Bronchial smooth muscle cell (primary cell): ENCODE data around the gene MAGEB17. TPM values are rescaled to one million over a fixed set of nuclear protein-coding genes. Genes with fewer than 3 reads are reported as not detected.

Experiments used
- total RNA-seq: library from RNA; depleted of rRNA; stranded (reverse); fragments of >200 nt; gene quantifications from 2 replicates; pipeline ENCODE4 v1.2.1, GENCODE V29; 2014

The MAGEB17 gene, protein sequence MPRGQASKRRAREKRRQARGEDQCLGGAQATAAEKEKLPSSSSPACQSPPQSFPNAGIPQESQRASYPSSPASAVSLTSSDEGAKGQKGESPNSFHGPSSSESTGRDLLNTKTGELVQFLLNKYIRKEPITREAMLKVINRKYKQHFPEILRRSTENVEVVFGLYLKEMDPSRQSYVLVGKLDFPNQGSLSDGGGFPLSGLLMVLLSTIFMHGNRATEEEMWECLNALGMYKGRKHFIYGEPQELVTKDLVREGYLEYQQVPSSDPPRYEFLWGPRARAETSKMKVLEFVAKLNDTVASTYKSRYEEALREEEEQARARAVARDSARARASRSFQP
- 0.09 TPM in 1 of 2 replicates, not detected in the other for total RNA-seq

GRCh38 chrX:16167181-16167580, at the start of gene MAGEB17:
Gene MAGEB17 (plus strand): TSS chrX:16167481. CDS start chrX:16170383, 2,902 bp downstream.

GRCh38 chrX:16123222-16123786, 44.0 kb upstream of the MAGEB17 start, which contains the start of gene GRPR:
Gene GRPR (plus strand): TSS chrX:16123565. CDS start chrX:16123954, 389 bp downstream.

Other genes with a start within 250 kb of the MAGEB17 start
- not detected in 2 replicates for gene GRPR, start 43.9 kb upstream of the MAGEB17 start, total RNA-seq